ENCODE measurements around the gene ELMO1. TPM values are rescaled to one million over a fixed set of nuclear protein-coding genes. Genes with fewer than 3 reads are reported as not detected.

Gene ELMO1
- total RNA-seq, 2 donors from 2014 or later = 66.0 to 72.2 TPM

DNA sequence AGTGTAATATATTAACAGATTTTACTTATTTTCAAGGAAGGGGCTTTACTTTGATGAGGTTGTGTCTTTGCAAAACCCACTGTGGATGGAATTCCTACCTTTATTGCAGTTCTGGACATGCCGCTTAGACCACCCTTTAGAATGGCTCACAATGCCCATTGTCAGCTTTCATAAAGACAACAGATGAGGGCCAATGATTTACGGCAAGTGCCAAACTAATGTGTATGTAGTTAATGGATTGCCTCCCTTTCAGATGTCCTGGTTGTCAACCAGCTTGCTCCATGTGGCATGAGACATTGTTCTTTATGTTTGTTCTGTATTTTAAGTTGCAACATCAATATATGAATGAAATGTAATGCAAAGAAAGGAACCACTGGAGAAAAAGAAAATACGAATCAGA is 35.0 kb upstream of the ELMO1 start:
- Histone ChIP-seq H3K9me3 (peaks cover 8% of the 10 kb centered on the region), H3K4me3 (no peak overlapping the region), H3K4me1 (ENCODE audit: control insufficient read depth in 1 of 2, low read depth in 2 of 2) (no peaks in the 10 kb centered on the region), H3K27me3 (replicated peaks; ENCODE audit: insufficient read depth) (no peaks in the 10 kb centered on the region), H3K27ac (no peak overlapping the region), H3K36me3 (no peaks in the 10 kb centered on the region)
- DNase-seq (ENCODE audit: low spot score) = no peak
- no peak for ATAC-seq (ENCODE audit: insufficient number of reproducible peaks, low FRiP score, low read depth)
- TF ChIP-seq, protein P1, sequence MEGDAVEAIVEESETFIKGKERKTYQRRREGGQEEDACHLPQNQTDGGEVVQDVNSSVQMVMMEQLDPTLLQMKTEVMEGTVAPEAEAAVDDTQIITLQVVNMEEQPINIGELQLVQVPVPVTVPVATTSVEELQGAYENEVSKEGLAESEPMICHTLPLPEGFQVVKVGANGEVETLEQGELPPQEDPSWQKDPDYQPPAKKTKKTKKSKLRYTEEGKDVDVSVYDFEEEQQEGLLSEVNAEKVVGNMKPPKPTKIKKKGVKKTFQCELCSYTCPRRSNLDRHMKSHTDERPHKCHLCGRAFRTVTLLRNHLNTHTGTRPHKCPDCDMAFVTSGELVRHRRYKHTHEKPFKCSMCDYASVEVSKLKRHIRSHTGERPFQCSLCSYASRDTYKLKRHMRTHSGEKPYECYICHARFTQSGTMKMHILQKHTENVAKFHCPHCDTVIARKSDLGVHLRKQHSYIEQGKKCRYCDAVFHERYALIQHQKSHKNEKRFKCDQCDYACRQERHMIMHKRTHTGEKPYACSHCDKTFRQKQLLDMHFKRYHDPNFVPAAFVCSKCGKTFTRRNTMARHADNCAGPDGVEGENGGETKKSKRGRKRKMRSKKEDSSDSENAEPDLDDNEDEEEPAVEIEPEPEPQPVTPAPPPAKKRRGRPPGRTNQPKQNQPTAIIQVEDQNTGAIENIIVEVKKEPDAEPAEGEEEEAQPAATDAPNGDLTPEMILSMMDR (IDR thresholded peaks at IDR 0.05) = no peak

DNA sequence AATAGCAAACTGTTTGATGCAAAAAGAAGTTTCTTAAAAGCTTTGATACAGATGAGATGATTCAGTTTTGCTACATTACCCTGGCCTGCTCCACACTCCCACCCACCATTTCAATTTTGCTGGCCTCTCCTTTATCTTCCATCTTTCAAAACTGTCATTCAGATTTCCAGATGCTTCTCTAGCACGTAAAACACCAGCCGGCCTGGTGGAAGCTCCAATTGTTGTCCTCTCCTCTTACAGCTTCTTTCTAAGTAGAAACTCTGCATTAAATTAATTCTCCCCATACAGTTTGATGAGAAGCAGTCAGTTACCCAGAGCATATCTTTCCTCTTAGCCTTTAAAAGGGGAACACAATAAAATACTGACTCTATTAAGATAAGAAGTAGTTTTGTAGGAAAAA is 34.3 kb upstream of the ELMO1 start:
- DNase-seq (ENCODE audit: low spot score) (no peak), ATAC-seq (ENCODE audit: insufficient number of reproducible peaks, low FRiP score, low read depth) (no peak)
- H3K4me1 ChIP-seq (ENCODE audit: control insufficient read depth in 1 of 2, low read depth in 2 of 2) = no peaks in the 10 kb centered on the region
- H3K36me3 ChIP-seq = no peaks in the 10 kb centered on the region
- H3K27ac ChIP-seq = no peak overlapping the region
- H3K27me3 ChIP-seq (replicated peaks; ENCODE audit: insufficient read depth) = no peaks in the 10 kb centered on the region
- H3K9me3 ChIP-seq = peaks cover 1% of the 10 kb centered on the region
- TF ChIP-seq, protein P1 (IDR thresholded peaks at IDR 0.05) = no peak
- H3K4me3 ChIP-seq = no peak overlapping the region

DNA sequence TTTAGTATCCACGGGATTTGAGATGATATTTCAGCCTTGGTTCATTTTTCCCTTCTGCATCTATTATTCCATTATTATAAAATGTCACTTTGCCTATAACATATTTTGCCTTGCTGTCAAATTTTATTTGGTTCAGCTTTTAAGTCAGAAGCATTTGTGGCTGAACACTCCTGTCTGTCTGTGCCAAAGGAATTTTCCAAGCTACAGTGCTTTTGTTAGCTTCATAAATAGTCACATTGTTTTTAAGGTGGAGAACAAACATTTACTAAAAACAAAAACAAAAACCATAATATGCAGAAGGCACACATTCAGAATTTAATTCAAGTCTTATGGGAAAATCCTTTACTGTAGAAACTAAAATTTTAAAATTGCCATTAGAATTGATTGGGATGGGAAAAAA is 33.8 kb upstream of the ELMO1 start:
- no peak for DNase-seq (ENCODE audit: low spot score)
- Histone ChIP-seq H3K27me3 (replicated peaks; ENCODE audit: insufficient read depth) (no peaks in the 10 kb centered on the region), H3K4me3 (no peak overlapping the region), H3K36me3 (no peaks in the 10 kb centered on the region), H3K27ac (no peak overlapping the region), H3K4me1 (ENCODE audit: control insufficient read depth in 1 of 2, low read depth in 2 of 2) (no peaks in the 10 kb centered on the region), H3K9me3 (no peaks in the 10 kb centered on the region)
- TF ChIP-seq, protein P1 (IDR thresholded peaks at IDR 0.05) = no peak
- ATAC-seq (ENCODE audit: insufficient number of reproducible peaks, low FRiP score, low read depth) = no peak

DNA sequence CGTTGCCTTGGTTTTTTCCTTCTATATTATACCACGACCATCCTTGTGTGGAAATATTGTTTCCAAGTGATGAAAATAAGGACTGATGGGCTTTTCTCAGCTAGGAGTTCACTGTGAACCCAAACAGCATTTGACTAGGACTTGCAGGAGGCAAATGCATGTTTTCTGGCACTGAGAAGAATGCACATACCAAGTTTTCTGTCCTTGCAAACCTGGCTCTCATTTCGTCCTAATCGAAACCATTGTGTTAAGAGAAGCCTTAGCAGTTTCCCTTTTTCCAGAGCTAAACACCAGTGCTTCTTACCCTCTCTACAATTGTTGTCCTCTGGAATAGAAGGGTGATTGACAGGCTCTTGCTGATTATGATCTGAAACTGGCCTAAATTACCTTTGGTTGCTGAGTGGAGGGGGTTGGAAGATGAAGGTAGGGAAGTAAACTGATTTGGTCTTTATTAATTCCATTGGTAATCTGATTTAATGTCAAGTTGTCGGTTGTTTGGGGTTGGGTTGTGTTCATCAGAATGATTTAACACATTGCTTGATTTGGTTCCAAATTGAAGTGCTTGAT is 33.1 kb upstream of the ELMO1 start:
- Histone ChIP-seq H3K27ac (no peak overlapping the region), H3K4me3 (no peak overlapping the region), H3K36me3 (no peaks in the 10 kb centered on the region), H3K27me3 (replicated peaks; ENCODE audit: insufficient read depth) (no peaks in the 10 kb centered on the region), H3K4me1 (ENCODE audit: control insufficient read depth in 1 of 2, low read depth in 2 of 2) (no peaks in the 10 kb centered on the region), H3K9me3 (no peaks in the 10 kb centered on the region)
- TF ChIP-seq, protein P1 (IDR thresholded peaks at IDR 0.05) = no peak
- ATAC-seq (ENCODE audit: insufficient number of reproducible peaks, low FRiP score, low read depth) (no peak), DNase-seq (ENCODE audit: low spot score) (no peak)

DNA sequence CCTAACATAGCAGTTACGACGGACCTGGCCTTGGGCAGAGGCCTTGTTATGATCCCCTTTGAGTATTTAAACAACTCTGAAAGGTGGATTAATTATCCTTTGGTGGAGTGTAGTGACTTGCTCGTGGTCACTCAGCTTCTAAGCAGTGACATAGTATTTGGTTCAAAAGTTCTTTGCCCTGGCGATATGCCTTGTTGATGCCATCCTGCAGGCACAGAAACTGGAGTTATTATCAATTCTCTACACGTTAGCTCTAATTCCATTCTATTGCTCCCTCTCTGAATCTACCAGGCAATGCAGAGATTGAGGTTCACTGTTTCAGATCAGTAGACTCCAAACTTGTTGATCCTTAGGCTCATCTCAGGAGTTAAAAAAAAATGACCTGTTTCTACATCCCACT is 32.5 kb upstream of the ELMO1 start:
- no peaks in the 10 kb centered on the region for H3K9me3 ChIP-seq
- no peak for ATAC-seq (ENCODE audit: insufficient number of reproducible peaks, low FRiP score, low read depth)

More for the DNA sequence above, 32.5 kb upstream of the ELMO1 start:
- no peak for DNase-seq (ENCODE audit: low spot score)
- no peak overlapping the region for H3K4me3 ChIP-seq
- H3K36me3 ChIP-seq = no peaks in the 10 kb centered on the region
- no peaks in the 10 kb centered on the region for H3K4me1 ChIP-seq (ENCODE audit: control insufficient read depth in 1 of 2, low read depth in 2 of 2)
- TF ChIP-seq, protein P1 (IDR thresholded peaks at IDR 0.05) = no peak
- no peaks in the 10 kb centered on the region for H3K27me3 ChIP-seq (replicated peaks; ENCODE audit: insufficient read depth)
- no peak overlapping the region for H3K27ac ChIP-seq

All from thoracic aorta (tissue), 2 donors.